ENCODE data around the gene NUTM2F.
"Not testable (repeated sequence)": the region's sequence is repeated elsewhere in the genome, so short reads cannot be mapped to it uniquely, and the experiment has no call there.

DNA sequence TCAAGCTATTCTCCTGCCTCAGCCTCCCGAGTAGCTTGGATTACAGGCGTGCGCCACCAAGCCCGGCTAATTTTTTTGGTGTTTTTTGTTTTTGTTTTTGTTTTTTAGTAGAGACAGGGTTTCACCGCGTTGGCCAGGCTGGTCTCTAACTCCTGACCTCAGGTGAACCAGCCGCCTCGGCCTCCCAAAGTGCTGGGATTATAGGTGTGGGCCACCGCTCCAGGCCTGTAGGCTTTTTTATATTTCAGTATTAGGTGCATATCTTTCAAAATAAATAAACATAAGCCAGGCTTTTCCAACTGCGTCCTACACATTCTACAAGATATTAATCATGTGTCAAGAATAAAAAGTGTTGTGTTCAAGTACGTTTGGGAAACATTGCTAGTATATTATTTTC is 45.3 kb upstream of the NUTM2F start:
- TF ChIP-seq, protein P1, sequence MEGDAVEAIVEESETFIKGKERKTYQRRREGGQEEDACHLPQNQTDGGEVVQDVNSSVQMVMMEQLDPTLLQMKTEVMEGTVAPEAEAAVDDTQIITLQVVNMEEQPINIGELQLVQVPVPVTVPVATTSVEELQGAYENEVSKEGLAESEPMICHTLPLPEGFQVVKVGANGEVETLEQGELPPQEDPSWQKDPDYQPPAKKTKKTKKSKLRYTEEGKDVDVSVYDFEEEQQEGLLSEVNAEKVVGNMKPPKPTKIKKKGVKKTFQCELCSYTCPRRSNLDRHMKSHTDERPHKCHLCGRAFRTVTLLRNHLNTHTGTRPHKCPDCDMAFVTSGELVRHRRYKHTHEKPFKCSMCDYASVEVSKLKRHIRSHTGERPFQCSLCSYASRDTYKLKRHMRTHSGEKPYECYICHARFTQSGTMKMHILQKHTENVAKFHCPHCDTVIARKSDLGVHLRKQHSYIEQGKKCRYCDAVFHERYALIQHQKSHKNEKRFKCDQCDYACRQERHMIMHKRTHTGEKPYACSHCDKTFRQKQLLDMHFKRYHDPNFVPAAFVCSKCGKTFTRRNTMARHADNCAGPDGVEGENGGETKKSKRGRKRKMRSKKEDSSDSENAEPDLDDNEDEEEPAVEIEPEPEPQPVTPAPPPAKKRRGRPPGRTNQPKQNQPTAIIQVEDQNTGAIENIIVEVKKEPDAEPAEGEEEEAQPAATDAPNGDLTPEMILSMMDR (IDR thresholded peaks at IDR 0.05), result not testable (repeated sequence)
- not testable (repeated sequence) for TF ChIP-seq POLR2A (IDR thresholded peaks at IDR 0.05)
